NCI-H2196 (cell line): ENCODE results near the gene MINDY2.
"Not testable (repeated sequence)": the region's sequence is repeated elsewhere in the genome, so short reads cannot be mapped to it uniquely, and the experiment has no call there.

Source experiments
- DNase-seq: peaks from one replicate; lab custom pipeline; 2025; ENCODE audit not compliant: unreplicated experiment; lab: John Stamatoyannopoulos, UW

MINDY2 gene

GRCh38 chr15:58749532-58750337, 21.4 kb upstream of the MINDY2 start, which contains the start of gene ADAM10:
ADAM10 (minus strand) TSS chr15:58749707; CDS start chr15:58749534, 173 bp downstream.
- peak; percentile 94 for DNase-seq

DNA sequence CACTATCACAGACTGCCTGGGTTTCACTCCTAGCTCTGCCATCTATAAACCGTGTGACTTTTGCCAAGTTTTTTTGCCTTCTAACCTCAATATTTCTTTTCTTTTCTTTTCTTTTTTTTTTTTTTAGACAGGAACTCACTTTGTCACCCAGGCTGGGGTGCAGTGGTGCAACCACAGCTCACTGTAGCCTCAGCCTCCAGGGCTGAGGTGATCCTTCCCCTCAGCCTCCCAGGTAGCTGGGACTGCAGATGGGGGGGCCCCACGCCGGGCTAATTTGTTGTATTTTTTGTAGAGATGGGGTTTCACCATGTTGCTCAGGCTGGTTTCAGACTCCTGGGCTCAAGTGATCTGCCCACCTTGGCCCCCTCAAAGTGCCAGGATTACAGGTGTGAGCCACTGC, 18.4 kb upstream of the MINDY2 start:
- no peak for DNase-seq

DNA sequence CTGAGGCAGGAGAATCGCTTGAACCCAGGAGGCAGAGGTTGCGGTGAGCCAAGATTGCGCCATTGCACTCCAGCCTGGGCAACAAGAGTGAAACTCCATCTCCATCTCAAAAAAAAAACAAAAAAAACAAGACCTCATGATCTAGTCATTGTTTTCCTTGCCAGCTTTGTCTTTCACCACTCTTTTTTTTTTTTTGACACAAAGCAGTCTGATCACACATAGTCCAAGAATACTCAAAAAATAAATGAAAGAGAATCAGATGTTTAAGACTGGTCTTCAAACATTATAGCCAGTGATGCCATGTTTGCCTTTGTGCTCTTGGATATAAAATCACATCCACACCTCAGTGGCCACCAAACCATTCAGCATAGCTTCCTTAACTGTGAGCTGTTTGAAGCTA, 15.8 kb upstream of the MINDY2 start:
- no peak for DNase-seq

GRCh38 chr15:58755956-58756355, 15.1 kb upstream of the MINDY2 start:
- DNase-seq, result peak; percentile 14

DNA sequence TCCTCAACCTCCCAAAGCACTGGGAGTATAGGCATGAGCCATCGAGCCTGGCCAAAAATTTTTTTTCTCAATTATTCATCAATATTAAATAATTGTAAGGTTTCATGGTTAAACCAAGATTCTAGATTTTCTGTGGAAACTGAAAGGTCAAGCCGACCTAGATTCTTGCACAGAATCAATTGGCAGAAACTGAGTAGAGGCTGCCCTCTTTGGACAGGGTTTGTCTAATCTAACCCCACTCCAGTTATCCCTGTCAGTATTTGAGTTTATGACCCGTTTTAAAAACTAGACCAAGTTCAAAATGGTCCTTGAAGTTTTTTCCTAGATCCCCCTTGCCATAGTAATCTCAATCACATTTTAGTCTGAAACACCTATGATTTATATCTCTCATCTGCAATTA, 13.0 kb upstream of the MINDY2 start:
- no peak for DNase-seq

DNA sequence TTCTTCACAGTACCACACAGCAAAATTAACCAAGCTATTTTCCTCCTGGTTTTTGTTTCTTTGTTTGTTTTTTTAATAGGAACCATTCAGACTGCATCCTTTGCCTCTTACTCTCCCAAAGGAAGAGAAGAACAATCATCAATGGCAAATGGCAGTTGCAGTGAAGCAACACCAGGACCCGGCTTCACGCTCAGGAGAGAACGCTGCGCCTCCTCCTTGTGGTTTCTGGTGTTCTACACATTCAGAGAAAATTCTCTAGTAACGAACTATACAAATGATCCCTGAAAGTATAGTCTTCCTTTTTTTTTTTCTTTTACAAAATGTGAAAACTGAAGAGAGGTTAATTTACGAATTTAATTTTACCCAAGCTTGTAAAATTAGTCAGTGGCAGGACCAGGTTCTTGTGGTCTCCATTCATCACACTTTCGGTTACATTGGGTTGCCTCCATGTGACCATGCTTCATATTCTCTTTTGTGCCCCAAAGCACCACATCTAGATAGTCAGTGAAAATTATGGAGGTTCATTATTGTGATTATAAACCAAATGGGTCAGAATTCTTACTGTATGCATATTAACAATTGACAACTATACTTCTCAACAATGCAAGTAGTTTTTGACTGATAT, 10.6 kb upstream of the MINDY2 start:
- no peak for DNase-seq

DNA sequence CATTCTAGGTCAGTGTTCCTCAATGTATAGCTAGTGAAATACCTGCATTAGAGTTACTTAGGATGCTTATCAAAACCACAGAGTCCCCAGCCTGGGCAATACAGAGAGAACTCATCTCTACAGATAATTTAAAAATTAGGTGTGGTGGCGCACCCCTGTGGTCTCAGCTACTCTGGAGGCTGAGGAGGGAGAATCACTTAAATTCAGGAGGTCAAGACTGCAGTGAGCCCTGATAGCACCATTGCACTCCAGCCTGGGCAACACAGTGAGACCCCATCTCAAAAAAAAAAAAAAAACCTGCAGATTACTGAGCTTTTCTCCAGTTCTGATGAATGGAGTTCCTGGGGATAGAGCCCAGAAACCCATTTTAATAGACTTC, 10.1 kb upstream of the MINDY2 start:
- no peak for DNase-seq

GRCh38 chr15:58762285-58762684, 8.8 kb upstream of the MINDY2 start:
- no peak for DNase-seq

DNA sequence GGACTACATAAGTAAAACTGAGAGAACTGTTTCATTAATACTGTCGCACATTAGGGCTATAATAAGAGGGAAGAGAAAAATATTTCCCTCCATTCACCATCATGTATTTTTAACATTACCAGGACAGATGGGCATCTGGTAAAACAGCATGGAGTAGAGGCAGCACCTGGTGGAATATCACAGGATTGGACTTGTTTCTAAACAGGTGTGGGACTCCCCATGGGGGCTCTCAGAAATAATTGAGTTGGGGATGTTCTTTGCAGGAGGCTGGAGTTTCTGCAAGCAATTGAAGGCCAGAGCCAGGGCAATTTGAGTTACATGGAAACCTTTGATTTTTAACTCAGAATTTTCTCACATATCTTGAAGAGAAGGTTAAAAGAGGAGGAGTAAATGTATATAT, 8.4 kb upstream of the MINDY2 start:
- DNase-seq, result no peak

DNA sequence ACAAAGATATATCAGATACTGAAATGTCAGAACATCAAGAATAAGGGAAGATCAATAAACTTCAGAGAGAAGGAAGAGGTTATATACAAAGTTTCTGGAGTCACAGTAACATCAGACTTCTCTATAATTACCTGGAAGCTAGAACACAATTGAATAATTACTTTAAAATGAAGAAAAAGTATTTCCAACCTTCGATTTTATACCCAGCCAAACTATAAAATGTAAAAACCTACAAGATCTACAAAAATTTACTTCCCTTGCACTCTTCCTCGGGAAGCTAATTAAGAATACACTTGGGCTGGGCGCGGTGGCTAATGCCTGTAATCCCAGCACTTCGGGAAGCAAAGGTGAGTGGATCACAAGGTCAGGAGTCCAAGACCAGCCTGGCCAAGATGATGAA, 6.6 kb upstream of the MINDY2 start:
- DNase-seq, result no peak

- DNase-seq, result no peak
These were observed 4.8 kb upstream of the MINDY2 start for GRCh38 chr15:58766290-58766689.

- not testable (repeated sequence) for DNase-seq
These were observed 2.5 kb upstream of the MINDY2 start for GRCh38 chr15:58768601-58769004.

GRCh38 chr15:58770519-58770856, 614 bp upstream of the MINDY2 start:
- DNase-seq, result peak; percentile 32

DNA sequence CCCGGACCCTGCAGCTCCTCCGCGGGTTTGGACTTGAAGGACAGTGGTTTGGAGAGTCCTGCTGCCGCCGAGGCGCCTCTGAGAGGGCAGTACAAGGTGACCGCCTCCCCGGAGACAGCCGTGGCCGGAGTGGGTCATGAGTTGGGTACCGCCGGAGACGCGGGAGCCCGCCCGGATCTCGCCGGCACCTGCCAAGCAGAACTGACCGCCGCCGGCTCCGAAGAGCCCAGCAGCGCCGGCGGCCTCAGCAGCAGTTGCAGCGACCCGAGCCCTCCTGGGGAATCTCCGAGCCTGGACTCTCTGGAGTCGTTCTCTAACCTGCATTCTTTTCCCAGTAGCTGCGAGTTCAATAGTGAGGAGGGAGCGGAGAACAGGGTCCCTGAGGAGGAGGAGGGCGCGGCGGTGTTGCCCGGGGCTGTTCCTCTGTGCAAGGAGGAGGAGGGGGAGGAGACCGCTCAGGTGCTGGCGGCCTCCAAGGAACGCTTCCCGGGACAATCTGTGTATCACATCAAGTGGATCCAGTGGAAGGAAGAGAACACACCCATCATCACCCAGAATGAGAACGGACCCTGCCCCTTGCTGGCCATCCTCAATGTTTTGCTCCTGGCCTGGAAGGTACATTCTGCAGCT, 634 bp downstream of the MINDY2 start:
- no peak for DNase-seq

- DNase-seq, result no peak
These were observed 1.9 kb downstream of the MINDY2 start for GRCh38 chr15:58773024-58773423.

- DNase-seq, result no peak
These were observed 4.3 kb downstream of the MINDY2 start for GRCh38 chr15:58775402-58775801.

DNA sequence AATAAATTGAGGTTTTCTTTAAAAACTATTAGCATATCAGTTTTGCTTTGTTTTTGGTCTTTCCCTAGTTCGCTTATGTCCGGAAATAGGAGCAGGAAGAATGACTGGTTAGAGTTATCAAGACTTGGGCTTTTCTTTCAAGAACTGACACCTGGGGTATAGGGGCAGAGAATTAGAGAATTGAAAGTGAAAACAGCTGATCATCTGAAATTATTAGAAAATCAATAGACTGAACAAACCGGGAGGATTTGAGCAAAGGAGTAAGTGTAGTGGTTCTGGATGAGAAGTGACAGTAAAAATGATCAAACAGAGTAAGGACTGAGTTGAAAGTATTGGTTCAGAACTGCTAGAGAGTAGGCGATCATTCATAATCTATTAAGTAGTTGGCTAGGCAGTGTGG, 6.0 kb downstream of the MINDY2 start:
- DNase-seq, result no peak

DNA sequence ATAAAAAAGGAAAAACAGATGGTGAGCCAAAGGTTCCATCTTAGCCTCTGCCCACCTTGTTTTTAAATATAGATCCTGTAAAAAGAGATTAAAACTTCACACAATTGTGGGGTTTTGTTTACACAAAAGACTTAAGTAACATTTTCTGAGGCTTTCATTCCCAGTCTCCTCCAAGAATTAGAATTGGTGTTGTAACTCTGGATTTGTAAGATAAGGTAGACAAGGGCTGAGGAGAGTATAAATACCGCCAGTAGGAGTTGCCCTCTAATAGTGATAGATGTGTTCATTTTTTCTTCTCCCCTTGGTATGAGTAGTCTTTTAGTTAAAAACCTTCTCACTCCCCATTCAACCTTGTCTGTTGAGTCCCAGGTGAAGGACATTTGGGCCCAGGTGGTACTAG, 8.5 kb downstream of the MINDY2 start:
- DNase-seq, result no peak

- no peak for DNase-seq
These were observed 14.3 kb downstream of the MINDY2 start for GRCh38 chr15:58785355-58785754.

DNA sequence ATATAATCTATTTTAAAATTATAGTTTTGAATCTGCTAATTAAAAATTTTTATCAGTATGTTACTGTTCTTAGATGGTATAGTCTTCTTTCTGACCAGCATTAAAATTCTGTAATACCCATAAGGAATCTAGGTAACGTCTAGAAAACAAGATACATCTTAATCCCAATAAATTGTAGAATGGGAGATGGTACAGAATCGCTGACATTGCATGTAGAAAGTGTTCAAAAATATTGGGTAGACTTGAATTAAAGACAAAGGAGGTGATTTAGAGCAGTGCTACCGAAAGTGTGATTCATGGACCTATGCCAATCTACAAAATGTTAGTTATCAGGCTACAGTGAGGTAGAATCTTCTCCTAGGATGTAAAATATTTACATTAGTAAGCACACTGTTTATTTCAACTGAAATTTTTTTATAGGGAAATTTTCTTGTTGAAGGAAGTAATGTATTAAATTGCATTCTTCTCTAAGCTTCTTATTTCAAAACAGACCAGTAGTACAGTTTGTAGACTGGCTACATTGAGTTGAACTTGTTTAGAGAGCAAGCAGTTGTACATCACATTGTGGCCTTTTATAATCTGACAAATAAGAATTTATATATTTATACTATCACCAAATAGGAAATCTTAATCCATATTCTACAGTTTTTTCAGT, 17.1 kb downstream of the MINDY2 start:
- no peak for DNase-seq

DNA sequence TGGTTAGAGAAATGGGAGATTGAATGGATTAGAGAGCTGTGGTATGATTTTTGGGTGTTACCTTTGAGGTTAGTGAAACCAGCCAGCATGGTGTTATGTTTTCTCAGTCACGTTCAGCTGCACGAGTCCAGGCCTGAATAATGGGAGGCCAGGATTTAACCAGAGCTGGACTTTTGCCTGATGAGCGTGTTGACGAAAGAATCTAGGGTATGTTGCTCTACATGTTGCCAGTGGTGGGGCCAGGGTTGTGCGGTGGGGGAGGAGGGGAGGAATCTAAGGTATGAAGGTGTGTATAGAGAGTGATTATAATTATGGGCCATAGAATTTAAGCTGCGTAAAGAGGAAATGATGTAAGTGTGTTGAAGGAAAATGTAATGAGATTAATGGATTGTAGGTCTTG, 22.8 kb downstream of the MINDY2 start:
- no peak for DNase-seq

DNA sequence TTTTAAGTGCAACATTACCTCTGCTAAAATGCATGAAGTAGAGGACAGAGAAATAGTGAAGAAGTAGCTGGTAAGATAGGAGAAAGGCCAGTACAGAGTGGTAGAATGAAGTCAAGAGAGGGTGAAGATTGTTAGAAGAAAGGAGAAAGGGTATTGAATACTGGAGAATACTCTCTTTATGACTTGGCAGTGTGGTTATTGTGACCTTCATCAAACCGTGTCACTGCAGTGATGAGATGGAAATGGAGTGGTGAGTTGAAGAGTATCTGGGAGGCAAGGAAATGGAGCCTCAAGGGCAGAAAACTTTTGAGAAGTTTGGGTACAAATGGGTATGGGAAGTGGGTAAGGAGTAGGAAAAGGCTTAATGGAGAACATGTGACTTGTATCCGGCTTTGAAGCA, 24.7 kb downstream of the MINDY2 start:
- no peak for DNase-seq
